GM23338 (cell line): ENCODE results near the gene CIB4. TPM values are rescaled to one million over a fixed set of nuclear protein-coding genes. Genes with fewer than 3 reads are reported as not detected.

Source experiments
- ATAC-seq: fragments of 200-7000 bp; cut with Tn5 transposase; 3 replicates; pipeline ENCODE4 v1.9.1; 2020
- DNase-seq: peaks from one replicate; pipeline ENCODE4 v3.0.0-alpha.2; 2015; ENCODE audit warnings: low spot score
- H2AFZ ChIP-seq: fragments of 200-600 bp; sonication (generic); 2 replicates; pipeline ENCODE4 v1.8.0; 2016; ENCODE audit warnings: antibody characterized with exemption, mild to moderate bottlenecking, moderate library complexity
- H3F3A ChIP-seq: fragments of 200-600 bp; sonication (generic); replicated peaks from 2 replicates; pipeline ENCODE4 v1.8.0; 2017; ENCODE audit warnings: antibody characterized with exemption, mixed run types, low read depth
- H3K27ac ChIP-seq: fragments of 200-600 bp; sonication (generic); 2 replicates; pipeline ENCODE4 v1.6.1; 2016; ENCODE audit warnings: low read depth
- H3K27me3 ChIP-seq: fragments of 200-600 bp; sonication (generic); 2 replicates; pipeline ENCODE4 v1.8.0; 2016; ENCODE audit warnings: mild to moderate bottlenecking, mixed run types, moderate library complexity; ENCODE audit not compliant: insufficient read depth
- H3K36me3 ChIP-seq: fragments of 200-600 bp; sonication (generic); 2 replicates; pipeline ENCODE4 v1.8.0; 2016; ENCODE audit warnings: mild to moderate bottlenecking; ENCODE audit not compliant: insufficient read depth
- H3K4me1 ChIP-seq: fragments of 200-600 bp; sonication (generic); 2 replicates; pipeline ENCODE4 v1.8.0; 2016; ENCODE audit warnings: mild to moderate bottlenecking, moderate library complexity; ENCODE audit not compliant: insufficient read depth
- H3K4me2 ChIP-seq: fragments of 200-600 bp; sonication (generic); 2 replicates; pipeline ENCODE4 v1.7.1; 2017; ENCODE audit warnings: mixed run types
- H3K4me3 ChIP-seq: fragments of 200-600 bp; sonication (generic); 2 replicates; pipeline ENCODE4 v1.6.1; 2016; ENCODE audit warnings: mixed run types
- H3K79me2 ChIP-seq: fragments of 200-600 bp; sonication (generic); replicated peaks from 2 replicates; pipeline ENCODE4 v1.8.0; 2017; ENCODE audit warnings: mild to moderate bottlenecking; ENCODE audit not compliant: insufficient read depth
- H3K9me2 ChIP-seq: fragments of 200-600 bp; sonication (generic); 2 replicates; pipeline ENCODE4 v1.8.0; 2017; ENCODE audit not compliant: insufficient read depth
- H4K20me1 ChIP-seq: fragments of 200-600 bp; sonication (generic); replicated peaks from 2 replicates; pipeline ENCODE4 v1.8.0; 2017; ENCODE audit warnings: mild to moderate bottlenecking; ENCODE audit not compliant: insufficient read depth
- H3K27ac Mint-ChIP-seq: 2 replicates; pipeline ENCODE4 v1.8.0; 2020; ENCODE audit warnings: inconsistent platforms, mild to moderate bottlenecking, moderate library complexity, mixed read lengths
- H3K27me3 Mint-ChIP-seq: 3 replicates; pipeline ENCODE4 v1.8.0; 2022; ENCODE audit warnings: low read depth, mild to moderate bottlenecking, moderate library complexity, mixed read lengths, inconsistent platforms; ENCODE audit not compliant: insufficient read depth, poor library complexity
- H3K36me3 Mint-ChIP-seq: 3 replicates; pipeline ENCODE4 v1.8.0; 2021; ENCODE audit warnings: low read depth, mild to moderate bottlenecking, inconsistent platforms, moderate library complexity, mixed read lengths
- H3K4me1 Mint-ChIP-seq: 3 replicates; pipeline ENCODE4 v1.8.0; 2020; ENCODE audit warnings: mild to moderate bottlenecking, inconsistent platforms, mixed read lengths
- H3K4me3 Mint-ChIP-seq: 3 replicates; pipeline ENCODE4 v1.8.0; 2021; ENCODE audit warnings: moderate library complexity, mild to moderate bottlenecking, inconsistent platforms, mixed read lengths
- H3K9me3 Mint-ChIP-seq: 3 replicates; pipeline ENCODE4 v1.8.0; 2020; ENCODE audit warnings: moderate library complexity, mild to moderate bottlenecking, inconsistent platforms, mixed read lengths
- CREB1 ChIP-seq: fragments of 250-450 bp; sonication (Bioruptor Pico); IDR thresholded peaks from 2 replicates; pipeline ENCODE4 v1.5.0; 2020; ENCODE audit warnings: low read depth, mild to moderate bottlenecking, moderate library complexity
- CTCF ChIP-seq, 2 experiments: fragments of 200-600 bp in 1 of 2; sonication (generic) in 1 of 2; conservative IDR thresholded peaks; 2 replicates each; pipeline versions ENCODE4 v1.5.1 to v1.6.1; 2016 to 2017; ENCODE audit warnings: antibody characterized with exemption in 2 of 2, low read depth in 2 of 2, mild to moderate bottlenecking in 2 of 2, moderate library complexity in 1 of 2
- ETS1 ChIP-seq: IDR thresholded peaks from 2 replicates; pipeline ENCODE4 v1.6.1; 2016; ENCODE audit warnings: antibody characterized with exemption
- EZH2 ChIP-seq: fragments of 200-600 bp; sonication (generic); IDR thresholded peaks from one replicate; pipeline ENCODE4 v1.8.0; 2017; ENCODE audit warnings: antibody characterized with exemption, mild to moderate bottlenecking, low read depth; ENCODE audit not compliant: unreplicated experiment
- EZH2phosphoT487 ChIP-seq: fragments of 200-600 bp; sonication (generic); IDR thresholded peaks from one replicate; pipeline ENCODE4 v1.8.1; 2018; ENCODE audit warnings: antibody characterized with exemption; ENCODE audit not compliant: unreplicated experiment
- JUNB ChIP-seq: IDR thresholded peaks from one replicate; pipeline ENCODE4 v1.6.1; 2016; ENCODE audit warnings: antibody characterized with exemption; ENCODE audit not compliant: unreplicated experiment
- NANOG ChIP-seq: IDR thresholded peaks from 2 replicates; pipeline ENCODE4 v1.6.1; 2016; ENCODE audit warnings: antibody characterized with exemption, borderline replicate concordance
- POLR2AphosphoS5 ChIP-seq: IDR thresholded peaks from 2 replicates; pipeline ENCODE4 v1.6.1; 2016; ENCODE audit warnings: antibody characterized with exemption, low read depth
- REST ChIP-seq: IDR thresholded peaks from one replicate; pipeline ENCODE4 v1.6.1; 2018; ENCODE audit warnings: antibody characterized with exemption; ENCODE audit not compliant: unreplicated experiment
- STAT1 ChIP-seq: IDR thresholded peaks from one replicate; pipeline ENCODE4 v1.6.1; 2016; ENCODE audit warnings: antibody characterized with exemption; ENCODE audit not compliant: unreplicated experiment
- ZNF114 ChIP-seq: fragments of 250-450 bp; sonication (Bioruptor Pico); IDR thresholded peaks from 2 replicates; pipeline ENCODE4 v1.5.0; 2020; ENCODE audit warnings: mild to moderate bottlenecking, moderate library complexity
- ZNF331 ChIP-seq: fragments of 250-450 bp; sonication (Bioruptor Pico); IDR thresholded peaks from 2 replicates; pipeline ENCODE4 v1.5.0; 2020; ENCODE audit warnings: low read depth, mild to moderate bottlenecking, moderate library complexity
- ZNF462 ChIP-seq: fragments of 250-450 bp; sonication (Bioruptor Pico); IDR thresholded peaks from 2 replicates; pipeline ENCODE4 v1.5.0; 2020; ENCODE audit warnings: mild to moderate bottlenecking, moderate library complexity
- polyA plus RNA-seq: library from polyadenylated mRNA; unstranded; fragments of >200 nt; fragmentation: Nextera tagmentation; extraction: Ambion mirVana; gene quantifications from 2 replicates; pipeline ENCODE4 v1.2.1, GENCODE V29; 2016
- total RNA-seq: library from RNA; depleted of rRNA; stranded (reverse); fragments of >200 nt; shearing (Covaris generic); gene quantifications from 2 replicates; pipeline ENCODE4 v1.2.3, GENCODE V29; 2014

The CIB4 gene
- total and polyA plus RNA-seq, 2 experiments from 2014 or later = not detected

- Histone ChIP-seq H3F3A (no peaks in the 10 kb centered on the region), H3K27me3 (no peaks in the 10 kb centered on the region), H3K27ac (no peak overlapping the region), H2AFZ (no peak overlapping the region), H3K4me3 (no peak overlapping the region), H3K4me1 (no peaks in the 10 kb centered on the region), H3K36me3 (no peaks in the 10 kb centered on the region), H4K20me1 (no peaks in the 10 kb centered on the region), H3K79me2 (no peaks in the 10 kb centered on the region), H3K4me2 (no peak overlapping the region), H3K9me2 (no peaks in the 10 kb centered on the region)
- ATAC-seq = no peak
- H3K36me3 Mint-ChIP-seq = no peaks in the 10 kb centered on the region
- no peak for DNase-seq
- H3K4me1 Mint-ChIP-seq = no peaks in the 10 kb centered on the region; the same call in 2 of the 3 replicates
- no peak overlapping the region for H3K4me3 Mint-ChIP-seq
- H3K27me3 Mint-ChIP-seq = peaks cover 5% of the 10 kb centered on the region
- TF ChIP-seq CREB1 (CRISPR knock-in tag) (no peak), EZH2 (no peak), REST (no peak), NANOG (no peak), JUNB (no peak), ZNF331 (no peak), STAT1 (no peak), ZNF462 (CRISPR knock-in tag) (no peak), ZNF114 (CRISPR knock-in tag) (no peak), EZH2phosphoT487 (no peak), CTCF (conservative IDR thresholded peaks at IDR 0.05; ENCODE audit: low read depth in 2 of 2) (no peak), POLR2AphosphoS5 (no peak), ETS1 (no peak)
- H3K27ac Mint-ChIP-seq = no peak overlapping the region
- H3K9me3 Mint-ChIP-seq = no peaks in the 10 kb centered on the region
Measured at GRCh38 chr2:26579025-26579722, 62.0 kb downstream of the CIB4 start.
